ENCODE data around the gene SHROOM1. TPM values are rescaled to one million over a fixed set of nuclear protein-coding genes. Genes with fewer than 3 reads are reported as not detected.
"Not testable (repeated sequence)": the region's sequence is repeated elsewhere in the genome, so short reads cannot be mapped to it uniquely, and the experiment has no call there.

SHROOM1 gene
- total RNA-seq, 1 donor from 2014 or later: 1.5 TPM

- POLR2A ChIA-PET: interaction anchor here (0.5 kb wide), 1 partner anchor 1776 kb away, joined by 4 read pairs; no protein-coding TSS in a partner anchor
- DNase-seq: no peak
- no peak overlapping the region for H3K27ac Mint-ChIP-seq
- ATAC-seq (ENCODE audit: low read depth): no peak
- H3K36me3 Mint-ChIP-seq (ENCODE audit: low read depth): no peaks in the 10 kb centered on the region
- peaks cover 2% of the 10 kb centered on the region for H3K27me3 Mint-ChIP-seq
- no peaks in the 10 kb centered on the region for H3K9me3 Mint-ChIP-seq
- no peaks in the 10 kb centered on the region for H3K4me1 Mint-ChIP-seq
- CTCF ChIA-PET: interaction anchor here (0.8 kb wide), 1 partner anchor 45 kb away, joined by 3 read pairs; no protein-coding TSS in a partner anchor
- intact Hi-C loops (cut with micrococcal nuclease): no loop called here
- TF ChIP-seq, protein P1, sequence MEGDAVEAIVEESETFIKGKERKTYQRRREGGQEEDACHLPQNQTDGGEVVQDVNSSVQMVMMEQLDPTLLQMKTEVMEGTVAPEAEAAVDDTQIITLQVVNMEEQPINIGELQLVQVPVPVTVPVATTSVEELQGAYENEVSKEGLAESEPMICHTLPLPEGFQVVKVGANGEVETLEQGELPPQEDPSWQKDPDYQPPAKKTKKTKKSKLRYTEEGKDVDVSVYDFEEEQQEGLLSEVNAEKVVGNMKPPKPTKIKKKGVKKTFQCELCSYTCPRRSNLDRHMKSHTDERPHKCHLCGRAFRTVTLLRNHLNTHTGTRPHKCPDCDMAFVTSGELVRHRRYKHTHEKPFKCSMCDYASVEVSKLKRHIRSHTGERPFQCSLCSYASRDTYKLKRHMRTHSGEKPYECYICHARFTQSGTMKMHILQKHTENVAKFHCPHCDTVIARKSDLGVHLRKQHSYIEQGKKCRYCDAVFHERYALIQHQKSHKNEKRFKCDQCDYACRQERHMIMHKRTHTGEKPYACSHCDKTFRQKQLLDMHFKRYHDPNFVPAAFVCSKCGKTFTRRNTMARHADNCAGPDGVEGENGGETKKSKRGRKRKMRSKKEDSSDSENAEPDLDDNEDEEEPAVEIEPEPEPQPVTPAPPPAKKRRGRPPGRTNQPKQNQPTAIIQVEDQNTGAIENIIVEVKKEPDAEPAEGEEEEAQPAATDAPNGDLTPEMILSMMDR (IDR thresholded peaks at IDR 0.05): no peak
- H3K4me3 Mint-ChIP-seq: no peak overlapping the region
Observed at GRCh38 chr5:132859889-132860437, 29.5 kb upstream of the SHROOM1 start.

GRCh38 chr5:132856011-132856410 lies 25.6 kb upstream of the SHROOM1 start:
- POLR2A ChIA-PET: no interaction called here
- H3K4me1 Mint-ChIP-seq: no peaks in the 10 kb centered on the region
- intact Hi-C loops (cut with micrococcal nuclease): no loop called here
- DNase-seq (no peak), ATAC-seq (ENCODE audit: low read depth) (no peak)
- H3K4me3 Mint-ChIP-seq: no peak overlapping the region
- TF ChIP-seq, protein P1 (IDR thresholded peaks at IDR 0.05): no peak
- H3K36me3 Mint-ChIP-seq (ENCODE audit: low read depth): no peaks in the 10 kb centered on the region
- CTCF ChIA-PET: no interaction called here
- peaks cover 5% of the 10 kb centered on the region for H3K27me3 Mint-ChIP-seq
- no peak overlapping the region for H3K27ac Mint-ChIP-seq
- H3K9me3 Mint-ChIP-seq: no peaks in the 10 kb centered on the region

DNA sequence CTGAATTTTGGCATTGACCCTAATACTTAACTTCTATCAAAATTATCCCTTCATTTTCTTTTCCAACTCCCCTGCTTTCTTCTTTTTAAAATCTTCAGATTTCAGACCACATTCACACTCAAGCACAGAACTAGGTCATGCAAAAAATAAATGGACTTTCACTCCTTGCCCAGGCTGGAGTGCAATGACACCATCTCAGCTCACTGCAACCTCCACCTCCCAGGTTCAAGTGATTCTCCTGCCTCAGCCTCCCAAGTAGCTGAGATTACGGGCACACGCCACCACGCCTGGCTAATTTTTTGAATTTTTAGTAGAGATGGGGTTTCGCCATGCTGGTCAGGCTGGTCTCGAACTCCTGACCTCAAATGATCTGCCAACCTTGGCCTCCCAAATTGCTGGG lies 24.5 kb upstream of the SHROOM1 start:
- H3K9me3 Mint-ChIP-seq; H3K4me1 Mint-ChIP-seq; CTCF ChIA-PET; H3K36me3 Mint-ChIP-seq (ENCODE audit: low read depth); H3K27ac Mint-ChIP-seq; intact Hi-C loops (cut with micrococcal nuclease); H3K4me3 Mint-ChIP-seq; H3K27me3 Mint-ChIP-seq; ATAC-seq (ENCODE audit: low read depth); DNase-seq; POLR2A ChIA-PET: not testable (repeated sequence)

GRCh38 chr5:132854301-132854700 lies 23.9 kb upstream of the SHROOM1 start:
- Mint-ChIP-seq H3K4me1 (no peaks in the 10 kb centered on the region), H3K36me3 (ENCODE audit: low read depth) (no peaks in the 10 kb centered on the region), H3K4me3 (no peak overlapping the region), H3K27me3 (peaks cover 5% of the 10 kb centered on the region), H3K27ac (no peak overlapping the region), H3K9me3 (no peaks in the 10 kb centered on the region)
- intact Hi-C loops (cut with micrococcal nuclease): no loop called here
- TF ChIP-seq, protein P1 (IDR thresholded peaks at IDR 0.05): no peak
- ATAC-seq (ENCODE audit: low read depth): no peak
- no peak for DNase-seq
- ChIA-PET POLR2A (interaction anchor here (0.5 kb wide), 1 partner anchor 496 kb away, joined by 5 read pairs; no protein-coding TSS in a partner anchor), CTCF (interaction anchor here (0.6 kb wide), 1 partner anchor 157 kb away, joined by 3 read pairs; no protein-coding TSS in a partner anchor)

DNA sequence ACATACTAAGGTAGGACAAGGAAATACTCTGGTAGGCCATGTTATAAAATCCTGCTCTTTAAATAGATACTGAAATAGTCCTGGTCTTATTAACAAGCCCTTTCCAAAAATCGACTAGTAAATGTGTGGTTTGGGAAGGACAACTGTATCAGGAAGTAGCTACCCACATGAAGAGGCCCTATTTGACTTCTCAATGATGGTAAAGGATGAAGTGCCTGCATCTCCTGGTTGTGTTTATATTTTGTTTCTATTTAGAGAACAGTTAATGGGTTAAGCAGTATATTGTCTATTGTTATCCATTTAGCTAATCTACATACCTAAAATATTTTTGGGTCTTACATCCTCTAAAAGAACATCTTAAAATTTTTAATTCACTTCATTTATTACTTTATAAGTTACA lies 23.3 kb upstream of the SHROOM1 start:
- TF ChIP-seq, protein P1 (IDR thresholded peaks at IDR 0.05): no peak
- Mint-ChIP-seq H3K27me3 (peaks cover 5% of the 10 kb centered on the region), H3K4me1 (no peaks in the 10 kb centered on the region), H3K9me3 (no peaks in the 10 kb centered on the region), H3K4me3 (no peak overlapping the region), H3K27ac (no peak overlapping the region), H3K36me3 (ENCODE audit: low read depth) (no peaks in the 10 kb centered on the region)
- intact Hi-C loops (cut with micrococcal nuclease): no loop called here
- ChIA-PET CTCF (interaction anchor here (0.6 kb wide), 1 partner anchor 158 kb away, joined by 3 read pairs; no protein-coding TSS in a partner anchor), POLR2A (interaction anchor here (0.5 kb wide), 1 partner anchor 496 kb away, joined by 5 read pairs; no protein-coding TSS in a partner anchor)
- ATAC-seq (ENCODE audit: low read depth): no peak
- DNase-seq: no peak

Measured in activated B cell treated with CpG ODN at 0.5 μM for 24 hours (primary cell).